ENCODE results near the gene CDCP1.

Gene CDCP1

DNA sequence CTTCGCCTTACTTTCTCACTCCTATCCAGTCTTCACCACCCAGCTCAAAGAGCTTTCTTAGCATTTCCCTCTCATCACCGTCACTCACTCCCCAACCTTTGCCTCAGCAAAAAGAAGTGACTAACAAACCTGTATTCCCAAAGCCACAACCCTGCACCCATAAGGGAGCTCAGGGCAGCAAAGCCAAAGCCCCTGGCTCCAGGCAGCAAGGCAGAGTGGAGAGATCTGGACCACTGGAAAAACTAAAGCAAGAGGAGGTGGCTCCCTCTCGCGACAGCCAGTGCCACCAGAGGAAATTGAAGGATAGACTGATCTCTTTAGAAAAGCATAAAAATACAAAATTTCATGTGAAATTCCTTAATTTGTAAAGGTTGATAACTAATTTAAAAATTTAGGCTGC, 25.1 kb upstream of the CDCP1 start:
- Histone ChIP-seq H4K20me1 (ENCODE audit: low read depth, low read length) (no peaks in the 10 kb centered on the region), H3F3A (ENCODE audit: insufficient read depth) (no peaks in the 10 kb centered on the region), H3K9me3 (ENCODE audit: insufficient read depth, low read length) (no peaks in the 10 kb centered on the region), H3K27me3 (ENCODE audit: low read length) (no peaks in the 10 kb centered on the region), H3K79me2 (ENCODE audit: insufficient read depth, low read length) (no peaks in the 10 kb centered on the region), H3K4me3 (ENCODE audit: insufficient read depth, low read length, poor library complexity, severe bottlenecking) (no peak overlapping the region), H3K9ac (ENCODE audit: low read length) (no peak overlapping the region), H3K9me2 (replicated peaks; ENCODE audit: insufficient read depth, low read length) (no peaks in the 10 kb centered on the region), H2AFZ (ENCODE audit: low read depth, low read length, severe bottlenecking) (no peak overlapping the region), H3K36me3 (ENCODE audit: low read length) (no peaks in the 10 kb centered on the region), H3K27ac (ENCODE audit: low read depth, low read length) (no peak overlapping the region), H3K4me2 (ENCODE audit: low read depth, low read length, poor library complexity, severe bottlenecking) (no peak overlapping the region)
- TF ChIP-seq, protein P1, sequence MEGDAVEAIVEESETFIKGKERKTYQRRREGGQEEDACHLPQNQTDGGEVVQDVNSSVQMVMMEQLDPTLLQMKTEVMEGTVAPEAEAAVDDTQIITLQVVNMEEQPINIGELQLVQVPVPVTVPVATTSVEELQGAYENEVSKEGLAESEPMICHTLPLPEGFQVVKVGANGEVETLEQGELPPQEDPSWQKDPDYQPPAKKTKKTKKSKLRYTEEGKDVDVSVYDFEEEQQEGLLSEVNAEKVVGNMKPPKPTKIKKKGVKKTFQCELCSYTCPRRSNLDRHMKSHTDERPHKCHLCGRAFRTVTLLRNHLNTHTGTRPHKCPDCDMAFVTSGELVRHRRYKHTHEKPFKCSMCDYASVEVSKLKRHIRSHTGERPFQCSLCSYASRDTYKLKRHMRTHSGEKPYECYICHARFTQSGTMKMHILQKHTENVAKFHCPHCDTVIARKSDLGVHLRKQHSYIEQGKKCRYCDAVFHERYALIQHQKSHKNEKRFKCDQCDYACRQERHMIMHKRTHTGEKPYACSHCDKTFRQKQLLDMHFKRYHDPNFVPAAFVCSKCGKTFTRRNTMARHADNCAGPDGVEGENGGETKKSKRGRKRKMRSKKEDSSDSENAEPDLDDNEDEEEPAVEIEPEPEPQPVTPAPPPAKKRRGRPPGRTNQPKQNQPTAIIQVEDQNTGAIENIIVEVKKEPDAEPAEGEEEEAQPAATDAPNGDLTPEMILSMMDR (IDR thresholded peaks at IDR 0.05; ENCODE audit: insufficient read depth, low read length, poor library complexity, severe bottlenecking) = no peak

DNA sequence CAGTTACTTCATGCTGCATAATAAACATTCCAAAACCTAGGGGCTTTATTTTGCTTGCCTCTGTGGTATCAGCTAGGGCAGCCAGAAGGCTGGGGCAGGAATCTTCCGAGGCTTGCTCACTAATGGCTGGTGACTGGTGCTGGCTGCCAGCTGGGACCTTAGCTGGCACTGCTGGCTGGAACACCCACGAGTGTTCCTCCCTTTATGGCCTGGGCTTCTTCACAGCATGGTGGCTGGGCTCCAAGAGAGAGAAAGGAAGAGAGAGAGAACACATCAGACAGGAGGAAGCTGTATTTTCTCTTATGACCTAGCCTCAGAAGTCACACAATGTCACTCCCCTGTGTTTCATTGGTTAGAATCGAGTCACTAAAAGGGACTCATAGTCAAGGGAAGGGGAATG, 23.9 kb upstream of the CDCP1 start:
- TF ChIP-seq EZH2phosphoT487 (conservative IDR thresholded peaks at IDR 0.05; ENCODE audit: low read length) = no peak
- TF ChIP-seq, protein P1 (IDR thresholded peaks at IDR 0.05; ENCODE audit: insufficient read depth, low read length, poor library complexity, severe bottlenecking) = no peak
- Histone ChIP-seq H3K9ac (ENCODE audit: low read length) (no peak overlapping the region), H3F3A (ENCODE audit: insufficient read depth) (no peaks in the 10 kb centered on the region), H3K79me2 (ENCODE audit: insufficient read depth, low read length) (no peaks in the 10 kb centered on the region), H2AFZ (ENCODE audit: low read depth, low read length, severe bottlenecking) (no peak overlapping the region), H3K27ac (ENCODE audit: low read depth, low read length) (no peak overlapping the region), H3K9me3 (ENCODE audit: insufficient read depth, low read length) (no peaks in the 10 kb centered on the region), H3K4me2 (ENCODE audit: low read depth, low read length, poor library complexity, severe bottlenecking) (no peak overlapping the region), H3K36me3 (ENCODE audit: low read length) (no peaks in the 10 kb centered on the region), H3K9me2 (replicated peaks; ENCODE audit: insufficient read depth, low read length) (no peaks in the 10 kb centered on the region), H4K20me1 (ENCODE audit: low read depth, low read length) (no peaks in the 10 kb centered on the region), H3K27me3 (ENCODE audit: low read length) (no peaks in the 10 kb centered on the region), H3K4me3 (ENCODE audit: insufficient read depth, low read length, poor library complexity, severe bottlenecking) (no peak overlapping the region)

DNA sequence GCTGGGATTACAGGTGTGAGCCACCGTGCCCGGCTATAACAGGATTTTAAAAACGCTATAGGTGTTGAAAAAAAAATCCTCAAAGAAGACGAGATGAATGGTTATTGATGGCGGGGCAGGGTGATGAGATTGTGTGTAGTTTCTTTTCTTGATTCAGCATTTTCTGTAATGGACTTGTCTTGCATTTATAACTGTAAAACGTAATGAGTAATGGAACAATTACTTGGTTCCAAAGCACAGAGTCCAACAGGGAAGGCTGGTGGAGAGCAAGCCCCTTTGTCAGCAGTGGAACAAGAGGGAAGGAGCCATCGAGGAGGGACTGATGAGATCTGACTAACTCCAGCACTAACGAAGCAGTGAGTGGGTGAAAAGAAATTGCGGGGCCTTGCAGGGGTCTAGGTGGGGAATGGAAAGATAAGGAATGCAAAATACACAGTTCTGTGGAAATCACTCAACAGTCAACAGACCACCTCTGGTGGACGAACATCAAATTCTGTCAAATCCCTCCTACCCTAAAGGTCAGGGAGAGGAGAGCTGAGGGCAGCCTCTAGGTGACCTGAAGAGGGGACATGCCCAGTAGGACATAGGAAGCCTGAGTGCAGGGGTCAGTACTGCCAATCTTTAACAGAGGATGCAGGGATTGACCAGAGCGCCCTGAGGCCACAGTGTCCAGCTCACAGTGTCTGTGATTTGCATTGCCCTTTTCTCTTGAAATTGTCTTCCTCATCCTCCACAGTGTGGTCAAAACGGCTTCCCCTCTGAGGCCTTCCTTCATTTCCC, 23.1 kb upstream of the CDCP1 start:
- Histone ChIP-seq H3K9me2 (replicated peaks; ENCODE audit: insufficient read depth, low read length) (no peaks in the 10 kb centered on the region), H3K4me2 (ENCODE audit: low read depth, low read length, poor library complexity, severe bottlenecking) (no peak overlapping the region), H3K9me3 (ENCODE audit: insufficient read depth, low read length) (no peaks in the 10 kb centered on the region), H3K4me3 (ENCODE audit: insufficient read depth, low read length, poor library complexity, severe bottlenecking) (no peak overlapping the region), H3K79me2 (ENCODE audit: insufficient read depth, low read length) (no peaks in the 10 kb centered on the region), H3K27me3 (ENCODE audit: low read length) (no peaks in the 10 kb centered on the region), H3K9ac (ENCODE audit: low read length) (no peak overlapping the region), H3K36me3 (ENCODE audit: low read length) (no peaks in the 10 kb centered on the region), H3K27ac (ENCODE audit: low read depth, low read length) (no peak overlapping the region), H3F3A (ENCODE audit: insufficient read depth) (no peaks in the 10 kb centered on the region), H4K20me1 (ENCODE audit: low read depth, low read length) (no peaks in the 10 kb centered on the region), H2AFZ (ENCODE audit: low read depth, low read length, severe bottlenecking) (no peak overlapping the region)
- TF ChIP-seq, protein P1 (IDR thresholded peaks at IDR 0.05; ENCODE audit: insufficient read depth, low read length, poor library complexity, severe bottlenecking) = no peak
- TF ChIP-seq EZH2phosphoT487 (conservative IDR thresholded peaks at IDR 0.05; ENCODE audit: low read length) = no peak
